ENCODE data around the gene ZNF185.
"Not testable (repeated sequence)": the region's sequence is repeated elsewhere in the genome, so short reads cannot be mapped to it uniquely, and the experiment has no call there.

ZNF185 gene

DNA sequence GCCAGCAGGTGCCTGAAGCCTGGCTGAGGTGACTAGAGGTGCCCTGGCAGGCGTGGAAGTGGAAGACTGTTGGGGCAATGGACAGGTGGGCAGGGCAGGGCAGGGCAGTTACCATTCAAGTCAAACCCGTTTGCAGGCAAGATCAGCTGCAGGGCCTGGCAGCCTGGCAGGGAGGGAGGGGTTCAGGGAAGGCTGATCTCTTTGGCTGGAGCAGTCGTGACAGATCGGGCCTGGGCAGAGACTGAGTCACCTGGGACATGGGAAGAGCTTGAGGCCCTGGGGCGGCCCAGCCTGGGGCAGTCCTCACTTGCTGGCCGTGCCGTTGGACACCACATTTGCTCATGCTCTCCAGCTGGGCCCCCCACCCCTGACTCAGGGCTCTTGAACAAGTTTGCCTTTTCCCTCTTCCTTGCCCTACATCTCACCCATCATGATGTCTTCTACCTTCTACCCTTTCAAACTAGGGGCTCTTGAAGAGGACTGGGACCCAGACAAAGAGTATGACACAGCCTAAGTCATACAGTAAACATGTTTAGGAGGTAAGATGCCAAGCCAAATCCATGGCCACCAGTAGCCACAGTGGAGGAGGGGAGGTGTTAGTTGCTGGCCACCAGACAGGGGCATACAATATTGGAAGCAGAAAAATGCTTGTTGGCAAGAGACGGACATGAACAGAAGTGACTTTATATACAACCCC lies 2.0 kb upstream of the ZNF185 start:
- no peak for DNase-seq

DNA sequence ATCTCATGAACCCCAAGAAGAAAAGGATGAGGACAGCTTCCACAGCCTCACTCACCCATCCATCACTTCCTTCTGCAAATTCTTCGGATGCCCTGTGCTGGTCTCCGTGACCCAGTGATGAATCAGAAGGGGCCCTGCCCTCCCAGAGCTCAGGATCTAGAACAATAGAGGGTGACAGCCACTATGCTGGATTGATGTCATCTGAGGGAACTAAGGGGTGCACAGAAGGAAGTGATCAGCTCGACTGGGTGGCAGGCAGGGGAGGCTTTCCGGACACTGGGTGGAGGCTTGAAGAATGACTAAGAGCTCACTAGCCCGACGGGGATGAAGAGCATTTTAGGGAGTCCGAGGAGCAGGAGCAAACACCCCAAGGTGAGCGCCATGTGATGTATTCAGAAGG lies 1.4 kb upstream of the ZNF185 start:
- no peak for DNase-seq

DNA sequence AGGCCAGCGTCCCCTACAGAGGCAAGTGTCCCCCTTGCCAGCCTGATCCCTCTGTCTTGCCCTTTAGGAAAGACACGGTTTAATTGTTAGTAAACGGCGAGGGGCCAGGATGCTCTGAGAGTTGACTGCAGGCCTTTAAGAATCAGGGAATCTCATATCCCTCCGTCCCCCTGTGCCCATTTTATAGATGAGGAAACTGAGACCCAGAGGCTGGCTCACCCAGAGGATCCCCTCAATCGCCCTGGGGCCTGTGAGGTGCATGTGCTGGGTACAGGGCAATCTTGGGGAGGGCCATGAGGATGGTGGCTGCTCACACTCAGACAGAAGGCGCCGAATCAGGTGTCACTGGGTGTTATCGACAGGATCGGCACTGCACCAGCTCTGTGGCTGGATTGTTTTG lies 575 bp downstream of the ZNF185 start:
- no peak for DNase-seq

DNA sequence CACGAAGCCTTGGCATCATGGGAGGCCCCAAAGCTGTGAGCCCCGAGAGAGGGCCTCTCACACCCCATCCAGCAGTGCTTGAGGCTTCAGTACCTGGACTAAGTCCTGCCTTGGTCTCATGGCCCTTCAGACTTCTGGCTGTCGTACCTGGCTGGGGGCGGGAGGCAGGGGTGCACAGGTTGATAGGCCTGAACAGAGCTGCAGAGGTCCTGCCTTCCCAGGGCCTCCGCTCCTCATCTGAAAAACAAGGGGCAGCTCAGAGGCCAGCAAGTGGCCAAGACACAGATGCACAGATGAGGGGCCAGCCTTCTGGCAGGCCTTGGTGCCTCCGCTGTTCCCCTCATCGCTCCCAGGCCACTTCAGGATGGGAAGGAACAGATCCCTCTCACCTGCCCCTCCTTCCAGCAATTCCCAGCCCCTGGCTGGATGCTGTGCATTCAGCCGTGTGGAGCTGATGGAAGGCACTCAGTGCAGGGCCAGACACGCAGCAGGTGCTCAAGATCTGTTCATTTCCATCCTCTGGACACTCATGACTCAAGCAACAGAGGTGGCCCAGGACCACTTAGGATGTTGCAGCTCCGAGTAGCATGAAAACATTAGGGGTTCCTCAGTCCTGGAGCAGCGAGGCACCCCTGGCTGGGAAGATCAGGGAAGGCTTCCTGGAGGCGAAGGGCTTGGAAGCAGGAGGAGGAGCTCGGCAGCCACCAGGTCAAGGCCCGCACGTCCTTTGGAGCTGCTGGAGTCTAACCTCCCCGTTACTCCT lies 1.4 kb downstream of the ZNF185 start:
- no peak for DNase-seq

DNA sequence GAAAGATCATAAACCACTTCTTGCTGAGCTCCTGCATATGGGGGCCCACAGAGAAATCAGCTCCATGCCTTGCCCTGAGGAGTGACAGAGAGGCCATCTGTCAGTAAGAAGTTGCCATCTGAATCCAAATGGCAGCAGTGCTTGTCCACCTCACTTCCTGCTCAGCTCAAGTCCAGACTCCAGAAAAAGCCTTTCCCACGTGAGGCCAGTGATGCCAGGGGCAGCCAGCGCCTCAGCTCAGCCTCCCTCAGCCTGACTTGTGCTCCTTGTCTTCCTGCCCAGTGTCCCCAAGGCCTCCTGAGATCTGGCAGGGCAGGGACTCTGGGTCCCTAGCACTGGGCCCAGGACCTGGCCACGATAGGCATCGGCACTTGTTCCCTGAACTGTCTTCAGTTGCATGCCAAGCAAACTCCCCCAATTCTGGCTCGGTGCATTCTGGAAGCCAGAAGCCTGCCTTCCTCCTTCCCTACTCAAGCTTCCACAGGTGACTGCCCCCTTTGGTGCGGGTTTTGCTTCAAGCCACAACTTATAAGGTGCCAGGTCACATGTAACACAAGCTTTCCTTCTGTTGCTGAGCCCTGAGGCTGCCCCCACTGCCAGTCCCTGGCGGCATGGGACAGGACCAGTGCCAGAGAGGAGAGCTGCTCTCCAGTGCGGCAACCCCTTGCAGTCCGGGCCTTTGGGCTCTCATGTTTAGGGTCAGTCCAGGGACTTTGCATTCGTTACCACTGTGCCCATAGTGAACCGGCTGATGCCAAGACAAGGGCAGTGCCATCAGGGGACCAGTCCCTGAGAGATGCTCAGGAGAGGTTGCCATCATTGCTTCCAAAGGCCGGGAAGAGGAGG lies 2.2 kb downstream of the ZNF185 start:
- no peak for DNase-seq

DNA sequence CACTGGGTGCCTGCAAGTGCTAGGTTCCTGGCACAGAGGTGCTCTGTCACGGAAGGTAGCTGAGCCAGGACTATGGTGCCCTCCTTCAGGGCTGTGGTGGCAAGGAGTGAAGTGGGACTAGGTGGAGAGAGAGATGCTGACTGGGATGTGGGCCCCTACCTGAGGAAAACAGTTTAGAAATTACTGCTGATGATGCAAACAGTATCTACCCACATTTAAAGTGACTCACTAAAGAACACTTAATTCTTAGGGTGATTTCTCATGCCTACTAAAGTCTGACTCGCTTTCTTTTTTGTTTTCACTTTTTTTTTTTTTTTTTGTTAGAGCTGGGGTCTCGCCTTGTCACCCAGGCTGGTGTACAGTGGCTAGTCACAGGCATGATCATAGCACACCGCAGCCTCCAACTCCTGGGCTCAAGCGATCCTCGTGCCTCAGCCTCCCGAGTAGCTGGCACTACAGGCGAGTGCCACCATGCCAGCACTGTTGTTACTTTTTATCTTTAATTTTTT lies 3.1 kb downstream of the ZNF185 start:
- DNase-seq, result no peak

DNA sequence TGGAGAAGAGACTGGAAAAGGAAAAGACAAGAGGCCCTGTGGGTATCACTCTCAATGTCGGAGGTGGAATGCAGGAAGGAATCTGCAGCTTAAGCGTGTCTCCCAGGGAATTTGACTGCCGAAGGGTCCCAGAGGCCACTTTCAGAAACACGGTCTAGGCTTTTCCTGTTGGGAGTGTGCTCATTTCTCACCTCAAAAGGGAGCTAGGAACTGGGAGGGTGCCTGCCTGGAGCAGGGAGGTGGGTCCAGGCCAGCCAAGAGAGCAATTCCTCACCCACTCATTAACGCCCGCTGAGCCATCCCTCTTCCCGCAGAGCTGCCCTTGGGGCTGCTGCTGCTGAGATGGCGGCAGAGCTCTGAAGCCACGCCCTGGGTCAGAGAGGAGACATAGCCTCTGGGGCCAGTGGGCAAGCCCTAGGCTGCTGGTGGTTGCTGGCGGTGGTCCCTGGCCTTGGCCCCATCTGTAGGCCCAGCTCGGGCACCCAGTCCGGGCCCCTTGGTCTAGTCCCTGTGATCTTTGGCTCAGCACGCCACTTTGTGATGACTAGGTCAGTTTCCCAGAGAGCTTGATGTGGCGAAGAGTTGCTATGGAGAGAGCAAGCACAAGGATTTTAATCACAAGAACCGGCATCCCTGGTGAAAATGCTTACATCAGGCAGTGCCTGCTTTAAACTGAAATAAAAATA lies 4.1 kb downstream of the ZNF185 start:
- no peak for DNase-seq

DNA sequence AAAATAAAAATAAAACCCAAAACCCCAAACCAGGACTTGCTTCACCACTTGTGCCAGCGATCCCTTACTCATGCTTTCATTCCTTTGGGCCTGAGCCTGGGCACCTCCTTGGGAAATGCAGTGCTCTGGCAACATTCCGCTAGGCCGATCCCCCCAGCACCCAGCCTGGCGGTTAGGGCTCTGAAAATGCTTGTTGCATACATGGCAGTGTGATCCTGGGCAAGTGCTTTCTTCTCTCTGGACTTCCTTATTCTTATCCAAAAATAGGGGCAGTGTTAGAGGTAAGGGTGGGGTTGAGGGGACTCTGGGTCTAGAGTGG lies 4.6 kb downstream of the ZNF185 start:
- DNase-seq, result no peak

DNA sequence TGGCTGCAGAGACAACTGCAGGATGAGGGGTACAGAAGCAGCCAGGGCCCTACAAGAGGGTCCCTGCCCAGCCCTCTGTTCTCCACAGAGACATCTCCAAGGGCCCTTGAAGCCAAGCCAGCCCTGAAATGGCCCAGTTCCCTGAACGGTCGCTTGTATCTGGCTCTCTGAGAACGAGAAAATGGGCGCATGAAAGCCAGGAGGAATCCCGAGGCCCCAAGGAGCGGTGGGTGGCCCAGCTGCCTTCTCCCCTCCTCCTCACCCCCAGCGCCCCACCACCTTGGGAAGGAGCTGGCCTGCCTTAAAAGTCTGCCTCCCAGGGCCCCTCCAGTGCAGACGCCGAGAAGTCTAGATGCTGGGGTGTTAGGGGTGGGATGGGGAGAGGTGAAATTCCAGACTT lies 5.7 kb downstream of the ZNF185 start:
- DNase-seq, result no peak

DNA sequence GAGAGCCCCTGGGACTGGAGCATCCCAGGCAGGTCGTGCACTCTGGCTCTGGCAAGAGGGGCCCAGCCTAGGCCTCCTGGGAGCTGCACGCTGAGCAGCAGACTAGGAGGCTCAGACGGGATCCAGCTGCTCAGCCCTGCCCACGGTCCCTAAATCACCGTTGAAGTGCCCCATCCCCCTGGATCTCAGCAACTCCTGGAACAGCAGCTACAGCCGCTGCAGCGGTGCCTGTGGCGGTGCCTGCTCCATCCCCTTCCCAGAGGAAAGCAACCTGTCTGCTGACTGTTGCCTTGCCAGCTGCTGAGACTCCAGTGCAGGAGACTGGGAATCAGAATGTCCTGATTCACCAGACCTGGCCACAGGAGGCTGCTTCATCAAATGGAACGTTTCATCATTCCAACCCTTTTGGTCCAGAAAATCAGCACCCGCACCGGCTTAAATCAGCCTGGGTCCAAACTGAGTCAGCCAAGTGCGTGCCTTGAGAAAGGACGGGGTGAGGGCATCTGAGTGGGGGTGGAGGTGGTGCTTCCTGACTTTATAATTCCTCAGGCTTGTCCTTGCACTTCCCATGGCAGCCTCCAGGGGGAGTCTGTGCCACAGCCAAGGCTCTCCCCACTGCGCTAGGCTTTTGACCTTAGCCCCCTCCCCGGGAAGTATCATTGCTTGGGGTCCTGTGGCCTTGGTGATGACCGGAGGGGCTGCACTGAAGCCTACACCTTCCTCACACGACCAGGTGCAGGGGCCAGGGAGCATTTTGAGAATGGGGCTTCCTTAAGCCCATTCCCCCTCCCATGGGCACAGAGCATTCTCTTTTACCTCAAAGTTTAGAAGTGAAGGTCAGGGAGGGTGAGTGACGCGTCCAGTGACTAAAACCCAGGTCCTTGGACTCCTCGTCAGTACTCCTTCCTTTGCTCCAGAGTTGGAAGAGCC lies 6.5 kb downstream of the ZNF185 start:
- peak in 3 of 5 experiments; percentile 5 to 13 (median 10) for DNase-seq

DNA sequence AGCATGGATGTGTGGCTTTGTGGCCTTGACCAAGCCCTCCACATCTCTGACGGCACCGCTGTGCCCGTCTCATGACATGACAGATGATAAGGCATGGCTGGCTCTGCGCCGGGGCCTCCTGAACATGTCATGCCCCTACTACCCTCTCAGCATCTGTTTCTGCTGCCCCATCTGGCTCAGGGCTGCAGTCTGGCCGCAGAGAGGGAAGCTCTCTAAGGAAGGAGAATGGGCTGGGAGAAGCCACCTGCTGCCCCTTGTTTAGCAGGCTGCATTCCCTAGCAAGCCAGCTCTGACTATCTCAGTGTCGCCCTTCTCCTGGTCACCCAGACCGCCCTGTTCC lies 7.2 kb downstream of the ZNF185 start:
- no peak for DNase-seq

DNA sequence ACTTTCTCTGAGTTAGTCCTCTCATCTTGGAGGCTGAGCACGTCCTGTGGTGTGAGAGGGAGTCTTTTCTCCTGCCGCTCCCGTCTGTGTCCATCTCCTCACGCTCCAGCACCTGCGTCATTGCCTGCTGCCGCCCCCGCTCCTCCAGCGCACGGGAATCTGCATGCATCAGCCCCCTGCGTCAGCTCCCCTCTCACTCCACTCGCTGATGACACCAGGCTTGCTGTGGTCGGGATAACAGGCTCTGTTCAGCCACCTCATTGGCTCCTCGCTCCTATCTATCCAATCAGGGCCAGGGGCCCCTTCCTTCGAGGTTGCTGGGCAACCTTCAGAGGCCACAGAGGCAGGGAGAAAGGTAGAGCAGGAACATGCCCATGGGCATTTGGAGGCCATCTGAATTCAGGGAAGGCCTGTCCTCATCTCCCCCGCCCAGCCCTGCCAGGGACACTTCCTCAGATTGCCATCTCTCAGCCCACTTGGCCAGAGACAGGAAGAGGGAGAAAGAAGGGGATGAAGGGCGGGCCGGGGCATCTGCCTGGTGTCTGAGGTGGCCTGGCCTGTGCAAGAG lies 9.3 kb downstream of the ZNF185 start:
- DNase-seq, result no peak

DNA sequence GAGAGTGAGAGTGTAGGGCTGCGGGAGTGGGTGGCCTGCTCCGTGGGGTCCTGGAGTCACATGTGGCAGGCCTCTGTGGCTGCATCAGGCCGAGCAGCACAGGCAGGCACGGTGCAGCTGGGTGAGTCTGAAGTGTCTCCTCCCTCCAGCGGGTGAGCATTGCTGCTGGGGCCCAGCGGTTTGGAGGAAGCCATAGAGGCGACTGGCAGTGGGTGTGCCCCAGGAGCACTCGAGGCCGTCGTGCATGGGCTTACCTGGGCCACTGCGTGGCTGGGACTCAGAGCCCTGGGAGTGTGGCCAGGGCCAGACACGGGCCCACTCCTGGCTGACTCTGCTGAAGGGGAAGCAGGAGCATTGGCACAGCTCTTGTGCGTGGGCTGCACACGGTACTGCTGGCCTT lies 10.6 kb downstream of the ZNF185 start:
- DNase-seq, result no peak

DNA sequence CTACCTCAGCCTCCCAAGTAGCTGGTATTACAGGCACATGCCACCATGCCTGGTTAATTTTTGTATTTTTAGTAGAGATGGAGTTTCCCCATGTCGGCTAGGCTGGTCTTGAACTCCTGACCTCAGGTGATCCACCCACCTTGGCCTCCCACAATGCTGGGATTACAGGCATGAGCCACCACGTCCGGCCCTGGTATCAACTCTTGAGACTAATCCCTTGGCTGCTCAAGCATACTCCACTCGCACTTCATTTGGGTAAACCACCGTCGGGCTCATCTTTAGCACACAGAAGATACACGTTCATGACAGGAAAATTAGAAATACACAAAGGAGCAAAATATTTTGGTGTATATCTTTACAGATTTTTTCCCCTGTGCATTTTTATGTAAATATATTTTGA lies 12.2 kb downstream of the ZNF185 start:
- not testable (repeated sequence) for DNase-seq

DNA sequence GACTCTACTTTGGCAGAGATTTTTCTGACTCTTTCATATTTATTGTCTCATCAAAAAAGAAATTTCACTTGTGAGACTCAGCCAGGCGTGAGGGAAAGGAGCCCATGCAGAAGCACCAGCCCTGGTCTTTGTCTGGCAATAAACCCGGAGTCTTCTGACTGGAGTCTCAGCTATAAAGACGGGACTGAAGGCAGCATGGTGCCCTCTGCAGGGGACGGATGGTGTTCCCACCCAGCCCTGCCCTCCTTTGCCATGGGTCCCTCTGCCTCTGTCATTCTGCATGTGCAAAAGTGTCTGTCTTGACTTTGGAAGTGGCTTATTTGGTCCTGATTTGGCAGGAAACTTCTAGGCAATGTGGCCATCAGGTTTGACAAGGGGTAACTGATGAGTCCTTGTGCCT lies 14.2 kb downstream of the ZNF185 start:
- DNase-seq, result peak in 1 of 5 experiments; percentile 6

DNA sequence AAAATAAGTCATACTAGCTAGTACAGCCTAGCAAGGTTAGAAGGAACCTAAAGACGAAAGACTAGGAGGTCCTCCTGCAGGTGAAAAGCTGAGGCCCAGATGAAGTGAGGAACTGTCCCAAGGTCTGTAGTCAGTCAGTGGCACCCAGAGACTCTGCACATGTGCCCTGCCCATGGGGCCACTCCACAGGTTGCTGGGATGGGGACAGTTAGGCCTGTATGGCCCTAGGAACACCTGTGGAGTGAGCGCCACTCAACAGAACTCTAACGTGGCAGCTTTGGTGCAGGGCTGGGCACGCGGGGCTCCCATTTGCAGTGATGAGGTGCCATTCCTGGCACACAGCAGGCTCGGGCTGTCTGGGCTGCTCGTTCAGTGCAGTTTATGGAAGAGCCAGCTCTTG lies 14.8 kb downstream of the ZNF185 start:
- no peak for DNase-seq

DNA sequence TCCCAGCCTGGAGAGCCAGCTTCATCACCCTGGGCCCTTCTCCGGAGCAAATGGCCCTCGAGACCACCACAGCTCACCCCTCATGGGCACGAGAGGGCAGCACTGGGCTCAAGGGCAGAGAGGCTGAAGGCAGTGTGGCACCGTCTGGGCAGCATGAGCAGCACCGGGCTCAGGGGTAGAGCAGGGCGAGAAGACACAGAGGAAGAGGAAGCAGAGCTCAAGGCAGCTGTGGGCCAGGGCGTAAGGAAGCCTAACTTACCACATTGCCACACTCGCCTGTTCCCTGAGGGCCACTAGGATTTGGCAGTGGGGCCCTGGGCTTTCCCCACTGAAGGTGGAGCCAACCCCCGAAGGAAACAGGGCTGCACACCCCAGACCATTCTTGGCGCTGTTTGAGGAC lies 15.5 kb downstream of the ZNF185 start:
- DNase-seq, result no peak

DNA sequence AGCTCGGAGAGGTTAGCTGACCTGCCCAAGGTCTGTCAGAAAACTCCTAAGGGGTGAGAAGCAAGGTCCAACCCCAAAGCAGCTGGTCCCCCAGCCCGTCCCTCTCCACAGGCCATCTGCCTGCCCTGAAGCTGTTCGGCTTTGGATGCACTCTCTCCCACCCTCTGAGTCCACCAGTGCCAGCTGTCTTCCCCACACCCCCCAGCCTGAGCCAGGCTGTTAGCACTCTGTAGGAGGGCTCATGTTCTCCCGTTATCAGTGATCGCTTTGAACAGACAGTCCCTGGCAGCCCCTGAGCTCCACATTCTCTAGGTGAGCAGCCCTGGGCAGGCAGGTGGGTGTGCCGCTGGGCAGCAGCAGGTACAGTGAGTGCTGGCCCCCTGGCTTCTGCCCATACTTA lies 16.0 kb downstream of the ZNF185 start:
- DNase-seq, result no peak

DNA sequence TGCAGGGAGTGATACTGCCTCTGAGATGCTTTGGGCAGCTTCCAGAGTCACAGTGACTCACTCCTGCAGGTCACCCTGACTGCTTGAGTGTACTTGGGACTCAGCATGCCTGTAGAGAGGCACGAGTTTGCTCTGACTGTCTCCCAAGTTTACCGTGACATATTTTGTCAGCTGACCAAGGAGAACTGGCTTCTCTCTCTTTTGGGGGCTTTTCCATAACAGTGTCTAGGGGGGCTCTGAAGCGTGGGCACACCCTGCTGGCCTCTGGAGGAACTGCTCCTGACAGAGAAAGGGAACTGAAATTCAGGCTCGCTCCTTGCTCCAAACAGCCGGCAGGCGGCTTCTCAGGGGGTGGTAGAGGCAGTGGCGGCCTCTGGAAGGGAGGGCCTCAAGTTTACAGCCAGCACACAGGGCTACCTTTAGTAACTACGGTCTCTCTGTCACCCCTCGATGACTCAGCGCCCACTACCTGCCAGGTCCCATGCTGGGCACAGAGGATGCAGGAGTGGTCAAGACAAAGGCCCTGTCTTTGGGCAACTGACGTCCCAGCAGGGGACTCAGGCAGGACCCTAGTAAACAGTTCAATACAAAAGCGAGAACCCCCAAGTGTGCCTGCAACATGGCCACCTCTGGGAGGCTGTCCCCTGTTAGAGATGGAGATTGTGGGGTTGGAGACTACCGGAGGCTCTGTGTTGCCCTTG lies 17.8 kb downstream of the ZNF185 start:
- DNase-seq, result no peak

DNA sequence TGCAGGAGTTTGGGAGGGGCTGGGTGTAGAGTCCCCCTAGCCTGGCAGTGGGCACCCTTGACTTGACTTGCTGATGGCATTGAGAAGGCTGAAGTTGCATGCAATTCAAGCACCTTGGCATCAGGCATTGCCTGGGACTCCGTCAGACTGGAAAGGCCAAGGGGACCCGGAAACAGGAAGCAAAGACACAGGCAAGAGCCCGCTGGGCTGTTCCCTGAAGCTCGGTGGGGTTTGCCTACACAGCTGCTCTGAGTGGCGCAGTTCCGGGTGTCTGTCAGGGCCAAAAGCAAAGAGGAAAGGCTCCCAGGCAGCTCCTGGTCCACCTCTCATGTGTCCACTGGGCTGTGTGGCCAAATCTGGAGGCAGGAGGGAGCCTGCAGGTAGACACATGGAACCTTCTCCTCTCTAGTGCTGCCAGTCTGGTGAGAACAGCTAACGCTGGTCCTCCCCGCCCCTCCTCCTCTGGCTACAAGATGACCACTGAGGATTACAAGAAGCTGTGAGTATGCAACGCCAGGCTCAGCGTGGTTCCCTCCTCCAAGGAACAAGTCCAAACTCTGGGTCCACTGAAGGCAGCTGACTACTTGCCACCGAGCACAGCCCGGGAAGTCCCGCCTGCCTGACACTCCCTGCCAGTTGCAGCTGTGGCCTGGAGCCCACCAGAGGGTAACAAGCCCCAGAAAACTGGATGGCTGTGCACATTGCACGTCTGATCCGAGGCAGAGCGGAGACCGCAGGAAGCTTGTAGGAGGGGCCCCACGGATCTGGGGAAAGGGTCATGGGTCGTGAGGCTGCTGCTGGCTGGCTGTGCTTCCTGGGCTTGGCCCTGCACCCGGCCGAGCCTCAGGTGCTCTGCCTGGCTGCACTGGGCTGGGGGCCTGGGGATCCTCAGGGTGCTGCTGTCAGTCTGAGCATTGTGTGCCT lies 20.1 kb downstream of the ZNF185 start:
- DNase-seq, result no peak

All from T-helper 2 cell (primary cell).